HepG2 (cell line): Measurements from ENCODE around the gene OGFOD3. TPM values are rescaled to one million over a fixed set of nuclear protein-coding genes. Genes with fewer than 3 reads are reported as not detected.

ENCODE experiments used
- ATAC-seq: fragments of 200-7000 bp; cut with Tn5 transposase; 3 replicates; pipeline ENCODE4 v1.9.1; 2020; ENCODE audit warnings: mild to moderate bottlenecking, moderate library complexity
- BruUV-seq: library from RNA; stranded (reverse); fragments of 400-500 nt; replicated peaks from 2 replicates; lab custom pipeline; 2021; lab: Mats Ljungman, UMichigan
- CTCF ChIA-PET: fragments of 300-600 bp; formaldehyde crosslinking; extraction: SDS; loops from one replicate; lab custom pipeline; 2021; ENCODE audit warnings: low total read pairs, inconsistent platforms, low intra/inter-chr PET ratio; lab: Yijun Ruan, JAX
- POLR2A ChIA-PET: fragments of 350-600 bp; sonication (Branson Sonifier 250); formaldehyde crosslinking; loops from one replicate; lab custom pipeline; 2020; ENCODE audit warnings: antibody characterized with exemption, inconsistent platforms; lab: Yijun Ruan, JAX
- DNase-seq: peaks from one replicate; pipeline ENCODE4 v3.0.0-alpha.2; 2015; ENCODE audit warnings: low spot score
- FAIRE-seq: peaks from 3 replicates; lab custom pipeline; 2011; peaks lifted over from hg19 to GRCh38; lab: Jason Lieb, UNC
- H2AFZ ChIP-seq: one replicate; pipeline ENCODE4 v1.6.1; 2011; ENCODE audit warnings: low read length, inconsistent platforms
- H3K27ac ChIP-seq: fragments of 300-600 bp; 3 replicates; pipeline ENCODE4 v1.8.0; 2011; ENCODE audit warnings: mixed run types, mild to moderate bottlenecking, mixed read lengths, low read length, inconsistent platforms; ENCODE audit not compliant: insufficient read depth; ENCODE audit errors: extremely low read length
- H3K27me3 ChIP-seq, 2 experiments: fragments of 200-600 bp in 1 of 2; 2 replicates in 1 of 2; 3 replicates in 1 of 2; pipeline versions ENCODE4 v1.6.0 to v1.8.0; 2011; ENCODE audit warnings: low read length in 2 of 2, mild to moderate bottlenecking in 2 of 2, moderate library complexity in 2 of 2, inconsistent platforms in 1 of 2; ENCODE audit not compliant: insufficient read depth in 2 of 2, control insufficient read depth in 1 of 2
- H3K36me3 ChIP-seq, 2 experiments: fragments of 200-600 bp in 1 of 2; replicated peaks in 1 of 2; 2 replicates in 1 of 2; 3 replicates in 1 of 2; pipeline versions ENCODE4 v1.5.1 to v1.8.0; 2011; ENCODE audit warnings: low read length in 2 of 2, inconsistent platforms in 1 of 2; ENCODE audit not compliant: insufficient read depth in 2 of 2, control insufficient read depth in 1 of 2
- H3K4me1 ChIP-seq: 2 replicates; pipeline ENCODE4 v1.5.1; 2012; ENCODE audit warnings: low read length, inconsistent platforms; ENCODE audit not compliant: insufficient read depth
- H3K4me2 ChIP-seq: 2 replicates; pipeline ENCODE4 v1.6.0; 2011; ENCODE audit warnings: low read depth, low read length, inconsistent platforms
- H3K4me3 ChIP-seq, 3 experiments: fragments of 200-600 bp in 1 of 3; sonication (generic), shearing (Covaris generic) in 1 of 3; replicated peaks in 1 of 3; 2 replicates each; pipeline ENCODE4 v1.5.1; 2011 to 2016; ENCODE audit warnings: low read length in 3 of 3, inconsistent platforms in 2 of 3, low read depth in 2 of 3, mild to moderate bottlenecking in 2 of 3, control low read depth in 1 of 3, mixed read lengths in 1 of 3; ENCODE audit not compliant: insufficient read depth in 1 of 3
- H3K79me2 ChIP-seq: one replicate; pipeline ENCODE4 v1.6.1; 2011; ENCODE audit warnings: low read length, inconsistent platforms; ENCODE audit not compliant: insufficient read depth
- H3K9ac ChIP-seq: 2 replicates; pipeline ENCODE4 v1.6.0; 2011; ENCODE audit warnings: mild to moderate bottlenecking, low read depth, low read length, inconsistent platforms; ENCODE audit not compliant: insufficient read depth
- H3K9me3 ChIP-seq: 2 replicates; pipeline ENCODE4 v1.5.1; 2012; ENCODE audit warnings: mild to moderate bottlenecking, low read length
- H4K20me1 ChIP-seq: 2 replicates; pipeline ENCODE4 v1.6.0; 2011; ENCODE audit warnings: inconsistent platforms, mild to moderate bottlenecking, low read length, moderate library complexity; ENCODE audit not compliant: insufficient read depth
- JARID2 ChIP-seq: sonication (generic); formaldehyde crosslinking; IDR thresholded peaks from 2 replicates; pipeline ENCODE4 v1.8.1; 2023; ENCODE audit warnings: missing genetic modification reagents, inconsistent platforms; ENCODE audit not compliant: insufficient replicate concordance
- MAZ ChIP-seq, 2 experiments: sonication (generic) in 1 of 2; formaldehyde crosslinking in 1 of 2; IDR thresholded peaks; 2 replicates each; pipeline versions ENCODE4 v1.5.0 to v1.6.1; 2012 to 2020; ENCODE audit warnings: low read depth in 2 of 2, mild to moderate bottlenecking in 2 of 2, borderline replicate concordance in 1 of 2, improper control_type of control experiment in 1 of 2, low read length in 1 of 2, missing genetic modification reagents in 1 of 2, moderate library complexity in 1 of 2
- NFYB ChIP-seq: sonication (generic); formaldehyde crosslinking; IDR thresholded peaks from 2 replicates; pipeline ENCODE4 v1.4.0; 2020; ENCODE audit warnings: missing genetic modification reagents
- PLRG1 ChIP-seq: fragments of 450-650 bp; conservative IDR thresholded peaks from 2 replicates; pipeline ENCODE4 v1.6.1; 2016
- ZKSCAN5 ChIP-seq: sonication (generic); formaldehyde crosslinking; IDR thresholded peaks from 2 replicates; pipeline ENCODE4 v1.5.1; 2020; ENCODE audit warnings: mild to moderate bottlenecking, missing genetic modification reagents
- ZNF614 ChIP-seq: IDR thresholded peaks from 2 replicates; pipeline ENCODE4 v1.6.1; 2018; ENCODE audit warnings: missing biosample characterization, missing genetic modification reagents, inconsistent platforms, borderline replicate concordance
- ZNF672 ChIP-seq: sonication (generic); formaldehyde crosslinking; IDR thresholded peaks from 2 replicates; pipeline ENCODE4 v1.8.1; 2022; ENCODE audit warnings: missing genetic modification reagents
- ZNF776 ChIP-seq: sonication (generic); formaldehyde crosslinking; IDR thresholded peaks from 2 replicates; pipeline ENCODE4 v1.4.0; 2020; ENCODE audit warnings: mild to moderate bottlenecking, missing genetic modification reagents
- WGBS: methylation state at CpG from one replicate; pipeline ENCODE4 v1.1.6; 2017; ENCODE audit warnings: low lambda C conversion rate; 5-methylcytosine and 5-hydroxymethylcytosine counted together
- in situ Hi-C: cut with HindIII; loops from 2 replicates; pipeline ENCODE4 v1.10.0; 2017; ENCODE audit warnings: low pct_unique_long_range_greater_than_20kb; ENCODE audit not compliant: extremely low pct_ligation_motif_present
- intact Hi-C: fragments of 100-400 bp; cut with micrococcal nuclease; formaldehyde crosslinking; loops from one replicate; pipeline ENCODE4 v1.10.0; 2022; ENCODE audit not compliant: unreplicated experiment
- polyA plus RNA-seq, 8 experiments: library from polyadenylated mRNA; depleted of rRNA in 3 of 8; stranded (reverse) in 7 of 8; unstranded in 1 of 8; fragments of >200 nt; fragmentation: Illumina TruSeq in 4 of 8; extraction: Trizol in 4 of 8; gene quantifications; 2 replicates each; pipeline versions ENCODE4 v1.2.1 to v1.2.3, GENCODE V29; 2011 to 2016; ENCODE audit warnings: low read depth in 4 of 8, missing spikeins in 1 of 8, mixed read lengths in 1 of 8; ENCODE audit not compliant: insufficient read depth in 1 of 8
- total RNA-seq, 5 experiments: library from RNA; depleted of rRNA; stranded (reverse); fragments of >200 nt; fragmentation: Illumina TruSeq; extraction: Trizol; gene quantifications; 2 replicates each; pipeline ENCODE4 v1.2.3, GENCODE V29; 2016; ENCODE audit warnings: low read depth in 1 of 5
- TF ChIP-seq, protein P1 (sequence below): sonication (generic); IDR thresholded peaks from 2 replicates; pipeline ENCODE4 v1.6.1; 2016; ENCODE audit warnings: low read depth, borderline replicate concordance

Gene OGFOD3
- total and polyA plus RNA-seq, 2 of the 13 experiments (the other 11 are each of a cell fraction or from before 2014, with no cell fraction given) = 40.0 to 42.1 TPM

DNA sequence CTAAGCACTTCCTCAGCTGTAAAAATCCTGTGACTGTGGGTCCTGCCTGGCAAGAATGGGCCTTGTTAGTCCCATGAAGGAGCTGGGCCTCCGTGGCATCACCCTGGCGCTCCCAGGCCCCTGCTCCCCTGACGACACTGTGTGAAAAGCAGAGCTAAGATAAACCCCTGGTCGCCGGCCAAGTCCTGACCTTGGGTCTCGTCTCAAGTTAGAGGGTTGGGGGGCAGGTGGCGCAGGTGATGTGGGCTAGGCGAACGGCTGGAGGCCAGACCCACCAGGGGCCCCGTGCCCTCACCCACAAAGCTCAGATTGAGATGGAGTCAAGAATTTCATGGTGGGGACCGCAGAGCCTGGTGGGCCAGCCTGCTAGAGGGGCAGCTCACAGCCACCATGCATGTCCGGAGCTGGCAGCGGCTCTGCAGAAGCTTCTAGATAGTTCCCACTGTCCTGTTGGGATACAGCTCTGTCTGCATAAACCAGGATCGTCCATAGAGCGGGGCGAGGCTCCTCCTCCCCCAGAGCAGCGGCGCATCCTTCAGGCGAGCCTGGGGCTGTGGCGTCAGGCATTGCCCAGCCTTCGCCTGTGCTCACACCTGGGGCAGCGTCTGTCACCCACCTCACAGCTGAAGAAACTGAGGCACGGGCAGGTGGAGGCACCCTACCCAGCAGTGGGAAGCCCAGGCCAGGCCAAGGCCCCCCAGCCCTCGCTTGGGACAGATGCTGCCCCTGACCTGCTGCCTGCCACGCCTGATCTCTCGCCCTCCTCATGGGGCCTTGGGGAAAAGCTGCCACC is 20.2 kb upstream of the OGFOD3 start (continued):
- TF ChIP-seq MAZ (IDR thresholded peaks at IDR 0.05; ENCODE audit: borderline replicate concordance, low read depth, low read length) (no peak), MAZ (CRISPR knock-in tag; IDR thresholded peaks at IDR 0.05; ENCODE audit: low read depth) (peak; percentile 21; the same call in 1 of the 2 replicates)

- Histone ChIP-seq H3K27me3 (no peaks in the 10 kb centered on the region), H3K4me3 (no peak overlapping the region), H3K27ac (no peak overlapping the region), H3K36me3 (peaks cover 9 to 10% of the 10 kb centered on the region in 2 experiments; a peak in 4 of 5 replicates), H2AFZ (no peak overlapping the region), H3K4me2 (no peak overlapping the region), H4K20me1 (no peaks in the 10 kb centered on the region), H3K4me1 (no peaks in the 10 kb centered on the region), H3K9ac (no peak overlapping the region), H3K79me2 (no peaks in the 10 kb centered on the region), H3K9me3 (no peaks in the 10 kb centered on the region)
- ATAC-seq (no peak), FAIRE-seq (no peak), DNase-seq (no peak)
- TF ChIP-seq, protein P1, sequence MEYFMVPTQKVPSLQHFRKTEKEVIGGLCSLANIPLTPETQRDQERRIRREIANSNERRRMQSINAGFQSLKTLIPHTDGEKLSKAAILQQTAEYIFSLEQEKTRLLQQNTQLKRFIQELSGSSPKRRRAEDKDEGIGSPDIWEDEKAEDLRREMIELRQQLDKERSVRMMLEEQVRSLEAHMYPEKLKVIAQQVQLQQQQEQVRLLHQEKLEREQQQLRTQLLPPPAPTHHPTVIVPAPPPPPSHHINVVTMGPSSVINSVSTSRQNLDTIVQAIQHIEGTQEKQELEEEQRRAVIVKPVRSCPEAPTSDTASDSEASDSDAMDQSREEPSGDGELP = no peak
- TF ChIP-seq ZNF672 (no peak), ZKSCAN5 (CRISPR knock-in tag) (no peak), JARID2 (CRISPR knock-in tag) (no peak), ZNF614 (CRISPR knock-in tag) (no peak), NFYB (no peak), PLRG1 (no peak), ZNF776 (CRISPR knock-in tag) (no peak)
- in situ Hi-C loops (no loop called here), intact Hi-C loops (no loop called here)
- ChIA-PET CTCF (no interaction called here), POLR2A (no interaction called here)
- 94% methylated on average over 3 of the region's 18 CpGs for WGBS
- BruUV-seq = no TSS peak
Observed at GRCh38 chr17:82437325-82437668, 18.9 kb upstream of the OGFOD3 start.
